ENCODE results near the gene DLGAP4.

GRCh38 chr20:36480456-36481048, 174.4 kb downstream of the DLGAP4 start:
- TF ChIP-seq, protein P1, sequence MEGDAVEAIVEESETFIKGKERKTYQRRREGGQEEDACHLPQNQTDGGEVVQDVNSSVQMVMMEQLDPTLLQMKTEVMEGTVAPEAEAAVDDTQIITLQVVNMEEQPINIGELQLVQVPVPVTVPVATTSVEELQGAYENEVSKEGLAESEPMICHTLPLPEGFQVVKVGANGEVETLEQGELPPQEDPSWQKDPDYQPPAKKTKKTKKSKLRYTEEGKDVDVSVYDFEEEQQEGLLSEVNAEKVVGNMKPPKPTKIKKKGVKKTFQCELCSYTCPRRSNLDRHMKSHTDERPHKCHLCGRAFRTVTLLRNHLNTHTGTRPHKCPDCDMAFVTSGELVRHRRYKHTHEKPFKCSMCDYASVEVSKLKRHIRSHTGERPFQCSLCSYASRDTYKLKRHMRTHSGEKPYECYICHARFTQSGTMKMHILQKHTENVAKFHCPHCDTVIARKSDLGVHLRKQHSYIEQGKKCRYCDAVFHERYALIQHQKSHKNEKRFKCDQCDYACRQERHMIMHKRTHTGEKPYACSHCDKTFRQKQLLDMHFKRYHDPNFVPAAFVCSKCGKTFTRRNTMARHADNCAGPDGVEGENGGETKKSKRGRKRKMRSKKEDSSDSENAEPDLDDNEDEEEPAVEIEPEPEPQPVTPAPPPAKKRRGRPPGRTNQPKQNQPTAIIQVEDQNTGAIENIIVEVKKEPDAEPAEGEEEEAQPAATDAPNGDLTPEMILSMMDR (IDR thresholded peaks at IDR 0.05; ENCODE audit: control extremely low read depth in 1 of 3, insufficient read depth in 1 of 3, low read depth in 1 of 3, low read length in 3 of 3), result no peak
- TF ChIP-seq CTBP2 (IDR thresholded peaks at IDR 0.05; ENCODE audit: borderline replicate concordance, insufficient read depth, insufficient read length, low read length) (no peak), KDM5A (IDR thresholded peaks at IDR 0.05; ENCODE audit: low read length) (no peak), EP300 (IDR thresholded peaks at IDR 0.05; ENCODE audit: borderline replicate concordance in 1 of 2, low read depth in 2 of 2, low read length in 2 of 2) (no peak), SUZ12 (IDR thresholded peaks at IDR 0.05; ENCODE audit: low read length) (no peak), POLR2A (IDR thresholded peaks at IDR 0.05; ENCODE audit: control extremely low read depth in 1 of 2, low read depth in 2 of 2, low read length in 2 of 2) (no peak), CEBPB (IDR thresholded peaks at IDR 0.05; ENCODE audit: low read depth, low read length) (no peak), POLR2AphosphoS5 (IDR thresholded peaks at IDR 0.05; ENCODE audit: low read depth, low read length) (no peak), CHD2 (IDR thresholded peaks at IDR 0.05; ENCODE audit: low read length) (no peak), CREB1 (IDR thresholded peaks at IDR 0.05) (no peak), SP1 (IDR thresholded peaks at IDR 0.05; ENCODE audit: low read depth, low read length) (no peak), TAF1 (IDR thresholded peaks at IDR 0.05; ENCODE audit: low read depth, low read length) (no peak)
- TF ChIP-seq, protein P2, sequence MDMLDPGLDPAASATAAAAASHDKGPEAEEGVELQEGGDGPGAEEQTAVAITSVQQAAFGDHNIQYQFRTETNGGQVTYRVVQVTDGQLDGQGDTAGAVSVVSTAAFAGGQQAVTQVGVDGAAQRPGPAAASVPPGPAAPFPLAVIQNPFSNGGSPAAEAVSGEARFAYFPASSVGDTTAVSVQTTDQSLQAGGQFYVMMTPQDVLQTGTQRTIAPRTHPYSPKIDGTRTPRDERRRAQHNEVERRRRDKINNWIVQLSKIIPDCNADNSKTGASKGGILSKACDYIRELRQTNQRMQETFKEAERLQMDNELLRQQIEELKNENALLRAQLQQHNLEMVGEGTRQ (IDR thresholded peaks at IDR 0.05; ENCODE audit: low read length), result no peak
- TF ChIP-seq, protein P3, sequence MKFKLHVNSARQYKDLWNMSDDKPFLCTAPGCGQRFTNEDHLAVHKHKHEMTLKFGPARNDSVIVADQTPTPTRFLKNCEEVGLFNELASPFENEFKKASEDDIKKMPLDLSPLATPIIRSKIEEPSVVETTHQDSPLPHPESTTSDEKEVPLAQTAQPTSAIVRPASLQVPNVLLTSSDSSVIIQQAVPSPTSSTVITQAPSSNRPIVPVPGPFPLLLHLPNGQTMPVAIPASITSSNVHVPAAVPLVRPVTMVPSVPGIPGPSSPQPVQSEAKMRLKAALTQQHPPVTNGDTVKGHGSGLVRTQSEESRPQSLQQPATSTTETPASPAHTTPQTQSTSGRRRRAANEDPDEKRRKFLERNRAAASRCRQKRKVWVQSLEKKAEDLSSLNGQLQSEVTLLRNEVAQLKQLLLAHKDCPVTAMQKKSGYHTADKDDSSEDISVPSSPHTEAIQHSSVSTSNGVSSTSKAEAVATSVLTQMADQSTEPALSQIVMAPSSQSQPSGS (IDR thresholded peaks at IDR 0.05; ENCODE audit: low read length), result no peak

Data from H1 (cell line).